Activated T-cell treated with anti-CD3 and anti-CD28 coated beads for 48 hours (primary cell): Measurements from ENCODE around the gene CLEC20A.

Experiments
- DNase-seq: peaks from one replicate; pipeline ENCODE4 v3.0.0-alpha.2; 2020; ENCODE audit warnings: low read depth

CLEC20A gene

GRCh38 chr1:178496410-178497135 lies at the start of gene CLEC20A:
CLEC20A (minus strand) TSS chr1:178496964; CDS start chr1:178496939, 25 bp downstream.
- DNase-seq = no peak

GRCh38 chr1:178544531-178544930 lies 47.8 kb upstream of the CLEC20A start:
- DNase-seq = no peak

GRCh38 chr1:178543290-178543607 lies 46.5 kb upstream of the CLEC20A start:
- DNase-seq = no peak

- DNase-seq = peak; percentile 91
Measured at GRCh38 chr1:178542554-178543289, 46.0 kb upstream of the CLEC20A start.

GRCh38 chr1:178541829-178542553 lies 45.2 kb upstream of the CLEC20A start:
- DNase-seq = peak; percentile 46

- DNase-seq = no peak
Measured at GRCh38 chr1:178541379-178541778, 44.6 kb upstream of the CLEC20A start.

- DNase-seq = no peak
Measured at GRCh38 chr1:178540646-178541045, 43.9 kb upstream of the CLEC20A start.

GRCh38 chr1:178540204-178540603 lies 43.4 kb upstream of the CLEC20A start:
- DNase-seq = no peak

GRCh38 chr1:178539291-178539690 lies 42.5 kb upstream of the CLEC20A start:
- no peak for DNase-seq

- DNase-seq = no peak
Measured at GRCh38 chr1:178538192-178538916, 41.6 kb upstream of the CLEC20A start.

- no peak for DNase-seq
Measured at GRCh38 chr1:178537382-178538090, 40.8 kb upstream of the CLEC20A start.

GRCh38 chr1:178536844-178537371 lies 40.1 kb upstream of the CLEC20A start:
- DNase-seq = no peak

GRCh38 chr1:178536329-178536728 lies 39.6 kb upstream of the CLEC20A start:
- DNase-seq = no peak

- DNase-seq = no peak
Measured at GRCh38 chr1:178534137-178534868, 37.5 kb upstream of the CLEC20A start.

GRCh38 chr1:178533121-178533946 lies 36.6 kb upstream of the CLEC20A start:
- DNase-seq = no peak

- DNase-seq = peak; percentile 56
Measured at GRCh38 chr1:178532392-178532791, 35.6 kb upstream of the CLEC20A start.

- no peak for DNase-seq
Measured at GRCh38 chr1:178531887-178532286, 35.1 kb upstream of the CLEC20A start.

- no peak for DNase-seq
Measured at GRCh38 chr1:178530502-178530901, 33.7 kb upstream of the CLEC20A start.

- DNase-seq = no peak
Measured at GRCh38 chr1:178530037-178530402, 33.3 kb upstream of the CLEC20A start.
